ENCODE results near the gene ABI1.
"Not testable (repeated sequence)": the region's sequence is repeated elsewhere in the genome, so short reads cannot be mapped to it uniquely, and the experiment has no call there.

ABI1 gene

GRCh38 chr10:26860443-26861204 lies at the start of gene ABI1:
TSS of gene ABI1 (minus strand) at chr10:26860958. CDS start at chr10:26860863, 95 bp downstream.
- DNase-seq = peak; percentile 95 to 98

- DNase-seq = no peak
Observed at GRCh38 chr10:26909753-26910152, 49.0 kb upstream of the ABI1 start.

GRCh38 chr10:26905253-26905781 lies 44.6 kb upstream of the ABI1 start:
- not testable (repeated sequence) for DNase-seq

- DNase-seq = no peak
Observed at GRCh38 chr10:26903431-26904217, 42.9 kb upstream of the ABI1 start.

GRCh38 chr10:26892306-26892923 lies 31.7 kb upstream of the ABI1 start:
- DNase-seq = not testable (repeated sequence)

- peak; percentile 6 to 8 for DNase-seq
Observed at GRCh38 chr10:26890956-26891355, 30.2 kb upstream of the ABI1 start.

- no peak for DNase-seq
Observed at GRCh38 chr10:26887611-26888215, 27.0 kb upstream of the ABI1 start.

GRCh38 chr10:26881600-26882331 lies 21.0 kb upstream of the ABI1 start:
- no peak for DNase-seq

- DNase-seq = no peak
Observed at GRCh38 chr10:26879744-26880143, 19.0 kb upstream of the ABI1 start.

GRCh38 chr10:26870766-26871165 lies 10.0 kb upstream of the ABI1 start:
- DNase-seq = no peak

- peak in 1 of 2 experiments; percentile 4 for DNase-seq
Observed at GRCh38 chr10:26869528-26869927, 8.8 kb upstream of the ABI1 start.

- no peak for DNase-seq
Observed at GRCh38 chr10:26863351-26864076, 2.8 kb upstream of the ABI1 start.

- no peak for DNase-seq
Observed at GRCh38 chr10:26861205-26861998, 644 bp upstream of the ABI1 start.

GRCh38 chr10:26860102-26860442 lies 686 bp downstream of the ABI1 start:
- peak; percentile 45 to 62 for DNase-seq

- DNase-seq = no peak
Observed at GRCh38 chr10:26859241-26860101, 1.3 kb downstream of the ABI1 start.

GRCh38 chr10:26858707-26859034 lies 2.1 kb downstream of the ABI1 start:
- DNase-seq = no peak

GRCh38 chr10:26857991-26858706 lies 2.6 kb downstream of the ABI1 start:
- no peak for DNase-seq

GRCh38 chr10:26857553-26857952 lies 3.2 kb downstream of the ABI1 start:
- not testable (repeated sequence) for DNase-seq

- DNase-seq = no peak
Observed at GRCh38 chr10:26855186-26855585, 5.6 kb downstream of the ABI1 start.
